ENCODE results near the gene NPAS4.

GRCh38 chr11:66432597-66432996 lies 11.8 kb downstream of the NPAS4 start:
- TF ChIP-seq CTCF (conservative IDR thresholded peaks at IDR 0.05; ENCODE audit: low read length) = no peak
- TF ChIP-seq EZH2phosphoT487 (IDR thresholded peaks at IDR 0.05; ENCODE audit: borderline replicate concordance) = no peak
